ENCODE data around the gene KDM3B.

GRCh38 chr5:138352722-138353559 is 456 bp downstream of the KDM3B start:
- no peak for TF ChIP-seq EZH2 (IDR thresholded peaks at IDR 0.05; ENCODE audit: low read depth, unreplicated experiment)
- no peak for TF ChIP-seq EZH2phosphoT487 (IDR thresholded peaks at IDR 0.05; ENCODE audit: unreplicated experiment)
- peak; percentile 19 for TF ChIP-seq REST (IDR thresholded peaks at IDR 0.05; ENCODE audit: unreplicated experiment)
- no peak for TF ChIP-seq STAT1 (IDR thresholded peaks at IDR 0.05; ENCODE audit: unreplicated experiment)
- TF ChIP-seq CTCF (conservative IDR thresholded peaks at IDR 0.05; ENCODE audit: low read depth in 2 of 2): peak; percentile 24 to 55
- no peak for TF ChIP-seq JUNB (IDR thresholded peaks at IDR 0.05; ENCODE audit: unreplicated experiment)
- no peak for TF ChIP-seq ZNF331 (CRISPR knock-in tag; IDR thresholded peaks at IDR 0.05; ENCODE audit: low read depth)
- no peak for TF ChIP-seq POLR2AphosphoS5 (IDR thresholded peaks at IDR 0.05; ENCODE audit: low read depth)
- no peak for TF ChIP-seq ETS1 (IDR thresholded peaks at IDR 0.05)
- TF ChIP-seq CREB1 (CRISPR knock-in tag; IDR thresholded peaks at IDR 0.05; ENCODE audit: low read depth): 0 out of 2 replicates have a peak, but pooled peaks have one; percentile 8
- TF ChIP-seq NANOG (IDR thresholded peaks at IDR 0.05; ENCODE audit: borderline replicate concordance): no peak
- TF ChIP-seq ZNF462 (CRISPR knock-in tag; IDR thresholded peaks at IDR 0.05): no peak
- no peak for TF ChIP-seq ZNF114 (CRISPR knock-in tag; IDR thresholded peaks at IDR 0.05)

Measured in GM23338 (cell line).